GM12874 (cell line): Measurements from ENCODE around the gene HOXA7.

Experiments used
- CTCF ChIP-seq: IDR thresholded peaks from 2 replicates; pipeline ENCODE4 v1.5.1; 2011; ENCODE audit warnings: low read depth, mild to moderate bottlenecking, control low read depth, low read length, moderate library complexity; ENCODE audit not compliant: insufficient read depth

HOXA7 gene

GRCh38 chr7:27172823-27173510 is 16.5 kb upstream of the HOXA7 start:
- TF ChIP-seq CTCF, result no peak

- TF ChIP-seq CTCF, result no peak
Observed at GRCh38 chr7:27172315-27172774, 15.9 kb upstream of the HOXA7 start.

GRCh38 chr7:27171637-27172314 is 15.3 kb upstream of the HOXA7 start:
- no peak for TF ChIP-seq CTCF

GRCh38 chr7:27171325-27171636 is 14.8 kb upstream of the HOXA7 start:
- TF ChIP-seq CTCF, result no peak

GRCh38 chr7:27170426-27171324 is 14.2 kb upstream of the HOXA7 start:
- no peak for TF ChIP-seq CTCF

- TF ChIP-seq CTCF, result no peak
Observed at GRCh38 chr7:27169658-27170425, 13.4 kb upstream of the HOXA7 start.
